ENCODE data around the gene ASXL2.

ASXL2 gene

GRCh38 chr2:25825238-25825637 lies 53.0 kb downstream of the ASXL2 start:
- Histone ChIP-seq H3K36me3 (ENCODE audit: low read depth) (no peaks in the 10 kb centered on the region), H3K4me1 (ENCODE audit: insufficient read depth, poor library complexity, severe bottlenecking) (peaks cover 2% of the 10 kb centered on the region), H3K27ac (ENCODE audit: poor library complexity, severe bottlenecking) (no peak overlapping the region), H3K27me3 (ENCODE audit: insufficient read depth, poor library complexity, severe bottlenecking) (no peaks in the 10 kb centered on the region), H3K9me3 (ENCODE audit: severe bottlenecking) (no peaks in the 10 kb centered on the region), H3K4me3 (ENCODE audit: severe bottlenecking) (no peak overlapping the region)
- ATAC-seq (ENCODE audit: low read depth) (no peak; the same call in 2 of the 3 replicates), DNase-seq (ENCODE audit: low spot score) (no peak)
- TF ChIP-seq, protein P1, sequence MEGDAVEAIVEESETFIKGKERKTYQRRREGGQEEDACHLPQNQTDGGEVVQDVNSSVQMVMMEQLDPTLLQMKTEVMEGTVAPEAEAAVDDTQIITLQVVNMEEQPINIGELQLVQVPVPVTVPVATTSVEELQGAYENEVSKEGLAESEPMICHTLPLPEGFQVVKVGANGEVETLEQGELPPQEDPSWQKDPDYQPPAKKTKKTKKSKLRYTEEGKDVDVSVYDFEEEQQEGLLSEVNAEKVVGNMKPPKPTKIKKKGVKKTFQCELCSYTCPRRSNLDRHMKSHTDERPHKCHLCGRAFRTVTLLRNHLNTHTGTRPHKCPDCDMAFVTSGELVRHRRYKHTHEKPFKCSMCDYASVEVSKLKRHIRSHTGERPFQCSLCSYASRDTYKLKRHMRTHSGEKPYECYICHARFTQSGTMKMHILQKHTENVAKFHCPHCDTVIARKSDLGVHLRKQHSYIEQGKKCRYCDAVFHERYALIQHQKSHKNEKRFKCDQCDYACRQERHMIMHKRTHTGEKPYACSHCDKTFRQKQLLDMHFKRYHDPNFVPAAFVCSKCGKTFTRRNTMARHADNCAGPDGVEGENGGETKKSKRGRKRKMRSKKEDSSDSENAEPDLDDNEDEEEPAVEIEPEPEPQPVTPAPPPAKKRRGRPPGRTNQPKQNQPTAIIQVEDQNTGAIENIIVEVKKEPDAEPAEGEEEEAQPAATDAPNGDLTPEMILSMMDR (IDR thresholded peaks at IDR 0.05; ENCODE audit: poor library complexity, severe bottlenecking): no peak

- no peaks in the 10 kb centered on the region for H3K9me3 ChIP-seq (ENCODE audit: severe bottlenecking)
- DNase-seq (ENCODE audit: low spot score) (no peak), ATAC-seq (ENCODE audit: low read depth) (no peak)
- peaks cover 2% of the 10 kb centered on the region for H3K4me1 ChIP-seq (ENCODE audit: insufficient read depth, poor library complexity, severe bottlenecking)
- H3K4me3 ChIP-seq (ENCODE audit: severe bottlenecking): no peak overlapping the region
- H3K27me3 ChIP-seq (ENCODE audit: insufficient read depth, poor library complexity, severe bottlenecking): no peaks in the 10 kb centered on the region
- H3K36me3 ChIP-seq (ENCODE audit: low read depth): no peaks in the 10 kb centered on the region
- no peak overlapping the region for H3K27ac ChIP-seq (ENCODE audit: poor library complexity, severe bottlenecking)
- TF ChIP-seq, protein P1 (IDR thresholded peaks at IDR 0.05; ENCODE audit: poor library complexity, severe bottlenecking): no peak
Measured at GRCh38 chr2:25824718-25825117, 53.6 kb downstream of the ASXL2 start.

- TF ChIP-seq, protein P1 (IDR thresholded peaks at IDR 0.05; ENCODE audit: poor library complexity, severe bottlenecking): no peak
- no peaks in the 10 kb centered on the region for H3K36me3 ChIP-seq (ENCODE audit: low read depth)
- DNase-seq (ENCODE audit: low spot score) (no peak), ATAC-seq (ENCODE audit: low read depth) (no peak)
- H3K4me1 ChIP-seq (ENCODE audit: insufficient read depth, poor library complexity, severe bottlenecking): peaks cover 2% of the 10 kb centered on the region
- H3K9me3 ChIP-seq (ENCODE audit: severe bottlenecking): no peaks in the 10 kb centered on the region
- H3K27ac ChIP-seq (ENCODE audit: poor library complexity, severe bottlenecking): no peak overlapping the region
- H3K4me3 ChIP-seq (ENCODE audit: severe bottlenecking): no peak overlapping the region
- no peaks in the 10 kb centered on the region for H3K27me3 ChIP-seq (ENCODE audit: insufficient read depth, poor library complexity, severe bottlenecking)
Measured at GRCh38 chr2:25824216-25824615, 54.1 kb downstream of the ASXL2 start.

- Histone ChIP-seq H3K4me1 (ENCODE audit: insufficient read depth, poor library complexity, severe bottlenecking) (peaks cover 2% of the 10 kb centered on the region), H3K36me3 (ENCODE audit: low read depth) (no peaks in the 10 kb centered on the region), H3K27ac (ENCODE audit: poor library complexity, severe bottlenecking) (no peak overlapping the region), H3K27me3 (ENCODE audit: insufficient read depth, poor library complexity, severe bottlenecking) (no peaks in the 10 kb centered on the region), H3K9me3 (ENCODE audit: severe bottlenecking) (no peaks in the 10 kb centered on the region), H3K4me3 (ENCODE audit: severe bottlenecking) (no peak overlapping the region)
- no peak for ATAC-seq (ENCODE audit: low read depth)
- TF ChIP-seq, protein P1 (IDR thresholded peaks at IDR 0.05; ENCODE audit: poor library complexity, severe bottlenecking): no peak
- no peak for DNase-seq (ENCODE audit: low spot score)
Measured at GRCh38 chr2:25822190-25823117, 55.8 kb downstream of the ASXL2 start.
